ENCODE measurements around the gene MRGPRE.

The MRGPRE gene

GRCh38 chr11:3222941-3223915 lies 9.0 kb downstream of the MRGPRE start:
- peaks cover 23% of the 10 kb centered on the region for H3K4me1 ChIP-seq (ENCODE audit: insufficient read depth, low read length)
- ATAC-seq (ENCODE audit: insufficient read depth, low read depth) (peak; percentile 91), DNase-seq (peak; percentile 83)
- H3K36me3 ChIP-seq (ENCODE audit: insufficient read depth, low read length), result no peaks in the 10 kb centered on the region
- peak overlapping the region in 1 of 2 experiments; percentile 2; a peak in 1 of 4 replicates for H3K4me3 ChIP-seq (ENCODE audit: low read depth in 1 of 2, low read length in 2 of 2)
- H2AFZ ChIP-seq (ENCODE audit: low read depth, low read length), result no peak overlapping the region
- TF ChIP-seq, protein P1, sequence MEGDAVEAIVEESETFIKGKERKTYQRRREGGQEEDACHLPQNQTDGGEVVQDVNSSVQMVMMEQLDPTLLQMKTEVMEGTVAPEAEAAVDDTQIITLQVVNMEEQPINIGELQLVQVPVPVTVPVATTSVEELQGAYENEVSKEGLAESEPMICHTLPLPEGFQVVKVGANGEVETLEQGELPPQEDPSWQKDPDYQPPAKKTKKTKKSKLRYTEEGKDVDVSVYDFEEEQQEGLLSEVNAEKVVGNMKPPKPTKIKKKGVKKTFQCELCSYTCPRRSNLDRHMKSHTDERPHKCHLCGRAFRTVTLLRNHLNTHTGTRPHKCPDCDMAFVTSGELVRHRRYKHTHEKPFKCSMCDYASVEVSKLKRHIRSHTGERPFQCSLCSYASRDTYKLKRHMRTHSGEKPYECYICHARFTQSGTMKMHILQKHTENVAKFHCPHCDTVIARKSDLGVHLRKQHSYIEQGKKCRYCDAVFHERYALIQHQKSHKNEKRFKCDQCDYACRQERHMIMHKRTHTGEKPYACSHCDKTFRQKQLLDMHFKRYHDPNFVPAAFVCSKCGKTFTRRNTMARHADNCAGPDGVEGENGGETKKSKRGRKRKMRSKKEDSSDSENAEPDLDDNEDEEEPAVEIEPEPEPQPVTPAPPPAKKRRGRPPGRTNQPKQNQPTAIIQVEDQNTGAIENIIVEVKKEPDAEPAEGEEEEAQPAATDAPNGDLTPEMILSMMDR (IDR thresholded peaks at IDR 0.05; ENCODE audit: borderline replicate concordance, extremely low read depth, low read length, poor library complexity, severe bottlenecking), result no peak
- TF ChIP-seq EZH2 (IDR thresholded peaks at IDR 0.05; ENCODE audit: borderline replicate concordance, low read depth, low read length, severe bottlenecking), result no peak
- no peaks in the 10 kb centered on the region for H3K79me2 ChIP-seq (ENCODE audit: insufficient read depth, low read length)
- peak overlapping the region; percentile 53 for H3K27ac ChIP-seq (ENCODE audit: low read length)
- H4K20me1 ChIP-seq (ENCODE audit: insufficient read depth, low read length), result no peaks in the 10 kb centered on the region
- H3K9ac ChIP-seq (ENCODE audit: low read depth, low read length), result peak overlapping the region; percentile 26; the same call in 1 of the 2 replicates
- H3K9me3 ChIP-seq (ENCODE audit: insufficient read depth, low read length, severe bottlenecking), result no peaks in the 10 kb centered on the region
- H3K27me3 ChIP-seq (ENCODE audit: insufficient read depth, low read length, poor library complexity), result no peaks in the 10 kb centered on the region
- H3K4me2 ChIP-seq (ENCODE audit: insufficient read depth, low read length), result peak overlapping the region; percentile 48

DNA sequence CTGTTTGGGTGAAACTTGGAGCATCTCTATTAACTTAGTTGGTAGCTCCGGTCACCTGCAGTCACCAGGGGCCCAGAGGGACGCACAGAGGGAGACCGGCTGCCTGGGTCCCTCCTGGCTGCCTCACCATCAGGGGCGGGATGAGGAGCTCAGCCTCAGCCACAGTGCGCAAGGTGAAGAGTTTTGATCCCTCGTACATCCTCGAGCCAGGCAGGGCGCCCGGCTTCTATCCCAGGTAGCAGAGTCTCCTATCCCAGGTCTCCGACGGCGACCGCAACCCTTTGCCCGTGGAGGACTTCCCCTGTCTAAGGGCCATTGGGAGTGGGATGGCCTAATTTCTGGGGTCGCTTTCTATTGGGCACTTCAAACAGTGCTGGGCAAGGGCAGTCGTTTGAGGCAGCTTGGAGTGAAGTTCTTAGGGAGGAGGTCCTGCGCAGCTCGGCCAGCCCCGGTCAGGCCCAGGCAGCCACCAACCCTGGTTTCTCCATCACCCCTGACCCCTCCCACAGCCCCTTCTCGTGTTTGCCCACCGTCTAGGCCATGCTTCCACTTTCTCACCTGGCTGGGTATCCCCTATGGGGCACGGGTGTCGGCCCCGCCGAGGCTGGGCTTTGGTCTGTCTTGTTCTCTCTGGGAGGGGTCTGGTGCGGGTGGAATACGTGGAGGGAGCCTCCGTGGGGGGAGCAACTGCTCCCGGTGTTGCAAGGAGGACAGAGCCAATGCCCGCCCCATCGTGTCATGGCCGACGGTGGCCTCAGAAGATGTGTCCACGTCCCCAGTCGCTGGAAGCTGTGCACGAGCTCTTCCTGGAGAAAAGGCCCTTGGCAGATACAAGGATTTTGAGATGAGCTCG lies 10.0 kb downstream of the MRGPRE start:
- Histone ChIP-seq H3K4me2 (ENCODE audit: insufficient read depth, low read length) (peak overlapping the region; percentile 48), H3K27me3 (ENCODE audit: insufficient read depth, low read length, poor library complexity) (no peaks in the 10 kb centered on the region)
- no peak for TF ChIP-seq EZH2 (IDR thresholded peaks at IDR 0.05; ENCODE audit: borderline replicate concordance, low read depth, low read length, severe bottlenecking)
- TF ChIP-seq, protein P1 (IDR thresholded peaks at IDR 0.05; ENCODE audit: borderline replicate concordance, extremely low read depth, low read length, poor library complexity, severe bottlenecking), result no peak

DNA sequence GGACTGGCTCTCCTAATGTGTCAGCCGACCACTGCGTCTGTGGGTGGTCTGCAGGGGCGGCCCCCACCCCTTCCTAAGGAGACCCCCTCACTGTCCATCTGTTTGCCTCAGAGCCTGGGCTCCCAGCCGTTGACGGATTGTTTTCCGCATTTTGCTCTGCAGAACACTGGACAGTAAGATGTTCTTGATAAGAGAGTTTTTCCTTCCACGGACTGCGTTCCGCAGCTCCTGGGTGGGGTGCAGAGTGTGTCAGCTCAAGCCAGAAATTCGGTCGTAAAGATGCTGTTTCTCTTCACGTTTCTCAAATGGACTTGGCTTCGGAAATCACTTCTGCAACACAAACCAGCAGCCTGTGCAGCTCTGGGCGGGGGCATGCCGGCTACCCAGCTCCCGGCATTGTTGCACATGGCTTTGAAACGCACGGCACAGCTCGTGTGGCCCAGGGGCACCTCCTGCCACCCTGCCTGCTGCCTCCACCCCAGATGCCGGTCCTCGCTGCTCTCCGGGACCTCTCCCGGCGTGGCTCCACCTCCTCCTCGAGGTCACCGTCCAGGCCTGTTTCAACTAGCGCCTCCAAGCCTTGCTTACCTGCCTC lies 10.7 kb downstream of the MRGPRE start:
- Histone ChIP-seq H3K9me3 (ENCODE audit: insufficient read depth, low read length, severe bottlenecking) (no peaks in the 10 kb centered on the region), H2AFZ (ENCODE audit: low read depth, low read length) (no peak overlapping the region), H3K9ac (ENCODE audit: low read depth, low read length) (no peak overlapping the region), H3K27ac (ENCODE audit: low read length) (no peak overlapping the region), H4K20me1 (ENCODE audit: insufficient read depth, low read length) (no peaks in the 10 kb centered on the region), H3K4me1 (ENCODE audit: insufficient read depth, low read length) (peaks cover 32% of the 10 kb centered on the region), H3K36me3 (ENCODE audit: insufficient read depth, low read length) (no peaks in the 10 kb centered on the region), H3K4me3 (ENCODE audit: low read depth in 1 of 2, low read length in 2 of 2) (no peak overlapping the region), H3K4me2 (ENCODE audit: insufficient read depth, low read length) (no peak overlapping the region), H3K27me3 (ENCODE audit: insufficient read depth, low read length, poor library complexity) (no peaks in the 10 kb centered on the region), H3K79me2 (ENCODE audit: insufficient read depth, low read length) (no peaks in the 10 kb centered on the region)
- no peak for ATAC-seq (ENCODE audit: insufficient read depth, low read depth)
- TF ChIP-seq, protein P1 (IDR thresholded peaks at IDR 0.05; ENCODE audit: borderline replicate concordance, extremely low read depth, low read length, poor library complexity, severe bottlenecking), result no peak
- no peak for TF ChIP-seq EZH2 (IDR thresholded peaks at IDR 0.05; ENCODE audit: borderline replicate concordance, low read depth, low read length, severe bottlenecking)
- DNase-seq, result no peak

More for the DNA sequence above, 10.0 kb downstream of the MRGPRE start:
- ATAC-seq (ENCODE audit: insufficient read depth, low read depth), result no peak
- Histone ChIP-seq H3K9me3 (ENCODE audit: insufficient read depth, low read length, severe bottlenecking) (no peaks in the 10 kb centered on the region), H3K27ac (ENCODE audit: low read length) (peak overlapping the region; percentile 53), H3K79me2 (ENCODE audit: insufficient read depth, low read length) (no peaks in the 10 kb centered on the region), H3K9ac (ENCODE audit: low read depth, low read length) (peak overlapping the region; percentile 26; the same call in 1 of the 2 replicates), H3K36me3 (ENCODE audit: insufficient read depth, low read length) (no peaks in the 10 kb centered on the region), H3K4me1 (ENCODE audit: insufficient read depth, low read length) (peaks cover 28% of the 10 kb centered on the region), H3K4me3 (ENCODE audit: low read depth in 1 of 2, low read length in 2 of 2) (no peak overlapping the region; a peak in 1 of 4 replicates), H4K20me1 (ENCODE audit: insufficient read depth, low read length) (no peaks in the 10 kb centered on the region), H2AFZ (ENCODE audit: low read depth, low read length) (no peak overlapping the region)
- DNase-seq, result no peak
